ENCODE data around the gene TMEM178B.

DNA sequence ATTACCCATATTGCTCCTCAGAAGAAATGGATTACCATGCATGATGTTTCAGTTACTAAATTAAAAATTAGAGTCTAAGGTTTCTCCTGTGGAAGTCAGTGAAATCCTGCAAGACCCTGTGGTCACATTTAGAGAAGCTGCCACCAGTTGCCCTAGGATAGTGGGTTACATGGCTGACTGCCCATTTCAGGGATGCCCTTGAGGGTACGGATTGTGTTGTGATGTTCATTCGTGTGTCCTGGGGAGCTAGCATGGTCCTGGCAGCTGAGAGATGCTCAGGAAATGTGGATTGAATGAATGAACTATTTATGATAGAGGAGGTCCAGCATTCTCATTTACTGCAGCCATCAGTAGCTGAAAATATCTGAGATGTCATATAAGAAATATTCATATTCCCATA is 55.1 kb downstream of the TMEM178B start:
- TF ChIP-seq ZNF274 (IDR thresholded peaks at IDR 0.05; ENCODE audit: low read depth, low read length) (no peak), SUZ12 (IDR thresholded peaks at IDR 0.05; ENCODE audit: extremely low read depth, insufficient read depth, insufficient read length) (no peak)

All from NT2/D1 (cell line).